NCI-H2196 (cell line): ENCODE measurements around the gene ADGRE1.

Source experiments
- DNase-seq: peaks from one replicate; lab custom pipeline; 2025; ENCODE audit not compliant: unreplicated experiment; lab: John Stamatoyannopoulos, UW

ADGRE1 gene

DNA sequence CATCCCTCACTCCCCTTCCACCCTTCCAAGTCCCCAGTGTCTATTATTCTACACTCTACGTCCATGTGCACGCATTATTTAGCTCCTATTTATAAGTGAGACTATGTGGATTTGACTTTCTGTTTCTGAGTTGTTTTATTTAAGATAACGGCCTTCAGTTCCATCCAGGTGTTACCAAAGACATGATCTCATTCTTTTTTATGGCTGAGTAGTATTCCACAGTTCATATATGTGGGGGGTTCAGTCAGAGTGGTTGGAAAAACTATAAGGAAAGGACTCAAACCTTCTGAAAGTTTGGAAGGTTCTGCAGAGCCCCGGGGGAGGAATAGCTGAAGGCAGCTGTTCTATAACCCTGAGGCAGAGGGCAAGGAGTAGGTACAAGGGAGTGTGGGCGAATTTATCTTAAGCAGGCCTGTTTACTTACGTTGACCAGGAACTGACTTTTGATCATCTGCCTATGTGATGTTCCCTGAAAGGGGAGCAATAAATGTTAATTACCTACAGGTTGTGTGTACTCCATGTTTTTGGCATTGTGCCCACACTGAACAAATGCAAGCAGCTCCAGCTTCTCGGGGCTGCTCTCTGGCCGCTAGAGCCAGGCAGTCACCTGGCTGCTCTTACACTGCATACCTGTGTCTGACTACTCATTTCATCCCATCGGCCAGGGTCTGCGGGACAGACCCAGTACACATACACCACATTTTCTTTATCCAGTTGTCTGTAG lies 13.5 kb upstream of the ADGRE1 start:
- DNase-seq: no peak

DNA sequence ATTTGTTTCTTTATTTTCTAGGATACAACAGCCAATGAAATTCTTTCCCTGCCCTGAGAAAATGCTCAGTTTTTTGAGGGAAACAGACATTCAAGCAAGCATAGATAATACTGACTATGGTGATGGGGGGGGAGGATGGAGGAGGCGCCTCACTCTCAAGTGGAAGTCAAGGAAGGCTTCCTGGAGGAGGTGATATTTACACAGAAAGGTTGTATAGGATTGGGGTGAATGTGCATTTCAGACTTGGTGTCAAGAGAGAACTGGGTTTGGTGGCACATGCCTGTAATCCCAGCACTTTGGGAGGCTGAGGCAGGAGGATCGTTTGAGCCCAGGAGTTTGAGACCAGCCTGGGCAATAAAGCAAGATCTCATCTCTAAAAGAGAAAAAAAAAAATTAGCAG lies 12.2 kb upstream of the ADGRE1 start:
- no peak for DNase-seq

DNA sequence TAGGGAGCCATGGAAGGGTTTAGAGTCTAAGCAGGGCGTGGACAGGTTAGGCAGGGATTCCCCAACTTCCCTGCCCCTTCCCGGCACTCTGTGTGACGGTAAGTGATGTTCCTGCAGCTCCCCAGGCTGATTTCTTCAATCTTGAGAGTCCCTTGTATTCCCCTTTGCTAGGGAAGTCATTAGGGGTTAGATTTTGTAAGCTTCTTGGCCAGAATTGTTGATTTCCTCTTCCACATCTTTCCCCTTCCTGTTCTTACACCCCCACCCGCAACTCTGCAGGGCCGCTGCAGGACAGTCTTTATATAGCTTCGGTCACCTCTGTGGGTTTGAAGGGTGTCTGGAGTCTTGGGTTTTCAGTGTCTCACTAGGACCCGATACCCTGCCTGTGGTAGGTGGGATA lies 10.6 kb upstream of the ADGRE1 start:
- DNase-seq: no peak

DNA sequence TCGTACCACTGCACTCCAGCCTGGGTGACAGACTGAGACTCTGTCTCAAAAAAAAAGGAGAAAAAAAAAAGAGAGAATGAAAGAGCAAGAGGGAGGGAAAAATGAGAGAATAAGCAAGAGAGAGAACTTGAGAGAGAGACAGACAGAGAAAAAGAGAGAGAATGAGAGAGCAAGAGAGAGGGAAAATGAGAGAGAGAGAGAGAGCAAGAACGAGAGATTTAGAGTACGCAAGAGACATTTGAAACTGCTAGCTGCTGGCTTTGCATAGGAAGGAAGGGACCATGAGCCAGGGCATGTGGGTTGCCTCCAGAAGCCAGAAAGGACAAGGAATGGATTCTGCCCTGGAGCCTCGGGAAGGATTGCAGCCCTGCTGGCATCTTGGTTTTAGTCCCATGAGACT lies 9.6 kb upstream of the ADGRE1 start:
- DNase-seq: no peak

DNA sequence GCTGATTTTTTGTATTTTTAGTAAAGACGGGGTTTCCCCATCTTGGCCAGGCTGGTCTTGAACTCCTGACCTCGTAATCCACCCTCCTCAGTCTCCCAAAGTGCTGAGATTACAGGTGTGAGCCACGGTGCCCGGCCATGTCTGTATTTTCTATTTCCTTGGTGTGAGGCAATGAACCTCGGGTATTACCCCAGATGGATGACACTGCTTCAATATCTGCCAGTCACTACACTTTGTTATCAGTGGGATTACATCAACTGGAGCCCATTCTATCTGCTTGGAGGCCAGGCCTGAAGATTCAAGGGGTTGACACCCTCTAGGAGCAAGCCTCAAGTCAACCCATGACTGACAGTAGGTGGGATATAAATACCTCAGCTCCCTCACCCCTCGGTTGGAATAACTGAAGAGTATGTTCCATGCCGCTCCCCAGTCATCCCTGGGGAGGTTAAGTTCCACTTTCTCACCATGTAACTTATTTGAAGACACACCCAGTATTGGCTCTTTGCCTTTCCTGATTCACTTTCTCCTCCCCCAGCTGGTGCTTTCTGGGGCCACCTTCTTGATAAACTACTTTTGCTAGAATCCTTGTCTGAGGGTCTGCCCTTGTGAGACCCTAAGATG lies 992 bp upstream of the ADGRE1 start:
- no peak for DNase-seq

DNA sequence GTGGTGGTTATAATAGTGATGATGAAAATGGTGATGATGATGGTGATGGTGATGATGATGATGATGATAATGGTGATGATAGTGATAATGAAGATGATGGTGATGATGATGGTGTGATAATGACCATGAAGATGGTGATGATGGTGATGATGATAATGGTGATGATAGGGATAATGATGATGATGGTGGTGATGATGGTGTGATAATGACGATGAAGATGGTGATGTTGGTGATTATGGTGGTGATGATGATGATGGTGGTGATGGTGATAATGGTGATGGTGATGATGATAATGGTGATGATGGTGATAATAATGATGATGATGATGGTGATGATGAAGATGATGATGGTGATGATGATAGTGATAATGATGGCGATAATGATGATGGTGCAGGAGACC lies 1.6 kb downstream of the ADGRE1 start:
- DNase-seq: no peak

DNA sequence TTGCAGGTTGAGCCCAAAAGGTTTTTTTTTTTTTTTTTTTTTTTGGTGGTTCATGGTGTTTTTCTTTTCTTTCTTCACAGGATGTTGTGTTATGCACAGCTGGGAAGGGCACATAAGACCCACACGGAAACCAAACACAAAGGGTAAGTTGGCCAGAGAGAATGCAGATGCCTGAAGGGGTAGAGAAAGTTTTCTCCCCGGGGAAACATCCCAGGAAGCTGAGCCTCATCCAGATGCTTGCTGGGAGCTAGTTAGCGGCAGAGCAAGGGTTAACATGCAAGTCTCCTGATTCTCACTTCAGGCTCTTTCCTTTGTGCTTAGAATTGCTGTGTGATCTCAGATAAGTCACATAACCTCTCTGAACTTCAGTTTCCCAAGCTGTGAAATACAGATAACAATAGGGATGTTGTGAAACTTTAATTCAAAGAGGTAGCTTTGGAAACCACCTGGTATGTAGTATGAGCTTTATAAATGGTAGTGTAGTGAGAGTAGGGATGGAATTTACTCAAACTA lies 3.1 kb downstream of the ADGRE1 start:
- no peak for DNase-seq

DNA sequence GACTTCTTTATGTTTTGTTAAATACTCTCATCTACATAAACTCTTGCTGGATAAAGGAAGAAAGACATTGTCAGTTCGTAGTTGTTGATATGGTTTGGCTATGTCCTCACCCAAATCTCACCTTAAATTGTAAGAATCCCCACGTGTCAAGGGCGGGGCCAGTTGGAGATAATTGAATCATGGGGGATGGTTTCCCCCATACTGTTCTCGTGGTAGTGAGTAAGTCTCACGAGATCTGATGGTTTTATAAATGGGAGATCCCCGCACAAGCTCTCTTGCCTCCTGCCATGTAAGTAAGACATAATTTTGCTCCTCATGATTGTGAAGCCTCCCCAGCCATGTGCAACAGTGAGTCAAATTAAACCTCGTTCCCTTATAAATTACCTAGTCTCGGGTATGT lies 3.6 kb downstream of the ADGRE1 start:
- DNase-seq: no peak

DNA sequence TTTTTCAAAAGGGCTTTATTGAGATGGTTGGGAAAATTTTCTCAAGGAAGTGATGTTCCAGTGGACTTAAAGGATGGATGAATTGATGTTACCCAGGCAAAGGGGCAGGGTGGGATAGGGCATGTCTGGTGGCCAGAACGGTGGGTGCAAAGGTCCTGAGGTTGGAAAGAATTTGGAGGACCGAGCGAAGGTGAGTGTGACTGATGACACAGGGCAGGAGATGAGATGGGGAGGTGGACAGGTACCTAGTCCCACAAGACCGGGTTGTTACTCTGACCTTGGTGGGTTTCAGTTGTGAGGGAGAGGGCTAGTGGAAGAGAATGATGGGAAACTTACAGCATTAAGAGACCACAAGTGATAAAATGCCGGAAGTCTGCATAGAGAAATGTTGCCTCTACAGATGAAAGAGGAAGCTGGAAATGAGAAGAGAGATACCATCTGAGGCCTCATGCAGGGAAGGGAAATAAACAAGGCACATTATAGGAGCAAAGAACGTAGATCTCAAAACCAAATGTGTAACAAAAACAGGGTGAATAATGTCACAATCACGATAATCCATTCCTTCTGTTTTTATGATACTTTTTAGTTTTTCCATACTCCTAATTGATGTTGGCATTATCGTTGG lies 4.5 kb downstream of the ADGRE1 start:
- no peak for DNase-seq

DNA sequence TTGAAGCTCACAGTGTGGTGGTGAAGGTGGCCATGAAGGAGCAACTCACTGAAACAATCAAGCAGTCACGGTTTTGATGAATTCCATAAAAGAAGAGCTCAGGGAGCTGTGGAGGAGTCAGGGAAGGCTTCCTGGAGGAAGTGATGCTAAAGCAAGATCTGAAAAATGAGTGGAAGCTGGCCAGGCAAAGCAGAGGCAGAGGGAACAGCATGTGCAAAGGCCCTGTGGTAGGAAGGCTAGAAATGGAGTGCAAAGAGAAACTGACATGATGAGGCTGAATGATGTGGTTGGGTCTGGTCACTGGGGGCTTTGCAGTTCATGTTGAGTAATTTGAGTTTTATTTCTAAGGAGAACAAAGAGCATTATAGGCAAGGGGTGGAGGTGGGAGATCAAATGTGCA lies 6.9 kb downstream of the ADGRE1 start:
- no peak for DNase-seq

DNA sequence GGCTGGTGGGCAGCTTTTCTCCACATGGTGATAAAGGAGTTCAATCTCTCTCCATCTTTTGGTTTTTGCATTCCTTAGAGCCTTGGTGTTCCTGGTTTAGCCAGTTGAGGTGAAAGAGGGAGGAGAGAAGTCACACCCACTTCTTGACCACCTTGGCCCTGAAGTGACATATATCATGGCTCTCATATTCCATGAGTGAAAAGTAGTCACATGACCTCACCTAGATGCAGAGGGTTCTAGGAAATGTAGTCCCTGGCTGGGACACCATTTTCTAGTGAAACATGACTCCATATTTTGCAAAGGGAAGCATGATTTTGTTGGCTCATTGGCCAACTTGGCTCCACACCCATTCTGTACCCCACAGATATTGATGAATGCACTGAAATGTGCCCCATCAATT lies 16.1 kb downstream of the ADGRE1 start:
- DNase-seq: no peak

DNA sequence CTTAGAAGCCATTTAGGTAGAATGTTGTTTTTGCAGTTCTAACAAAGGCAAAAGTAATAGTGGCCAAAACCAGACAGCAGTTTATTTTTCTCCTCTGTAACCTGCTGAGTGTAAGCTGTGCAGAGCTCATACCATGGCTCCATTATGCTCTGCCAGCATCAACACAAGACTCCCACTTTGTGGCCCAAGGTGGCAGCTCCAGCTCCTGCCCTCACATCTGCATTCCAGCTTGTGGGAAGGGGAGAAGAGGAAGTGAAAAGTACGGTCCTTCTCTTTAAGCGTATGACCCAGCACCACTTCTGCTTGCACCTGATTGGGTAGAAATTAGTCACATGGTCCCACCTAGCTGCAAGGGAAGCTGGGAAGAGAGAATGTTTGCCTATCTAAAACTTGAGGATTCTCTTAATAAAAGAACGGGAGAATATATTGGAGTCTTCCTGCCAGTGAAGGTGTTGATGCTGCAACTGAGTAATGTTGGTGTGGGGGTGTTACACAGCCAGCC lies 19.2 kb downstream of the ADGRE1 start:
- no peak for DNase-seq

DNA sequence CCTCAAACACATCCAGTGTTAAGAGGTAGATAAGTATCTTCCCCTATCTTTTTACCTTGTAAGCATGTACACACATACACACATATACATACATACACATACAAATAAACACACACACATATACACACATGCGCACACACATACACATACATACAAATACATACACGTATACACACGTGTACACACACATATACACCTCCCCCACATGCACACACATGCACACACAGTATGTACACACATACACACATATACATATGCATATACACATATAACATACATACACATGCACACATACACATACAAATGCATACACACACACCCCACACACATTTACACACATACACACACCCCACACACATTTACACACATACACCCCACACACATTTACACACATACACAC lies 24.1 kb downstream of the ADGRE1 start:
- no peak for DNase-seq

DNA sequence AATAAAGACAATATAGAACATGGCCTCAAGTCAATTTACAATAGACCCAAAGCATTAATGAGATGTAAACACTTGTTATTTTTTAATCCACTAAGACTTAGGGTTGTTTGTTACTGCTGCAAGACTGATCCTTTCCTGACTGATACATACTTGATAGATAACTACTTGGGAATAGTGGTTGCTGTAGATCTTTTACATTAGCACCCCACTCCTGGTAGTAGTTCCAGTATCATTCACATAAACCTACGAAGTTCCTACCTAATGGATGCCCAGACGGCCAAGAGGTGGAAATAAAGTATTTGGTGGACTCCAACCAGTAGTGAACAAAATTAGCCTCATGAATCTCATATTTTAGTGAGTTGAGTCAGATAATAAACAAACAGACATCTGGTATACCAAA lies 26.9 kb downstream of the ADGRE1 start:
- no peak for DNase-seq

DNA sequence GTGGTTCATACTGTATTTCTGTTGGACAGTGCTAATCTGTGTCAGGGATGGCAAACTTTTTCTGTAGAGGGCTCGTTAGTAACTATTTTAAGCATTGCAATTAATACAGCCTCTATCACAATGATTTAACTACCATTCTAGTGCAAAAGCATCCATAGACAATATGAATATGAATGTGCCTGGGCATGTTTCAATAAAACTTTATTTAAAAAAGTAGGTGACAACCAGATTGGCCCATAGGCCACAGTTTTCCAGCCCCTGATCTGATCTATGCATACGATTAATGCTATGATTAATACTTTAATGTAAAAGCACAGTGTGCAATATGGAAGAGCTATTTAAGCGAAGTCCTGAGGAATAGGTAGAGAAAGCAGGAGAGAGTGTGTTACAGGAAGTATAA lies 29.6 kb downstream of the ADGRE1 start:
- no peak for DNase-seq

DNA sequence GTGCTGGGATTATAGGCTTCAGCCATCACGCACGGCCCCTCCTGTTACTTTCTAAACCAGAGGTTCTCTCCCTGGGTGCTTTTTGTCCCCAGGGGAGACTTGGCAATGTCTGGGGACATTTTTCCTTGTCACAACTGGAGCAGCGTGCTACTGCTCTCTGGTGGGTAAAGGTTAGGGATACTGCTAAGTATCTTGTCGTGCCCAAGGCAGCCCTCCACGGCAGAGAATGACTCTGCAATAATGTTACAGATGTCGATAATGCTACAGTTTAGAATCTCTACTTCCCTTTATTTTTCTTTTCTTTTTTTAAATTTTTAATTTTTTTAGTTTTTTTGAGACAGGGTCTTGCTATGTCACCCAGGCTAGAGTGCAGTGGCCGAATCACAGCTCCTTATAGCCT lies 38.0 kb downstream of the ADGRE1 start:
- no peak for DNase-seq

DNA sequence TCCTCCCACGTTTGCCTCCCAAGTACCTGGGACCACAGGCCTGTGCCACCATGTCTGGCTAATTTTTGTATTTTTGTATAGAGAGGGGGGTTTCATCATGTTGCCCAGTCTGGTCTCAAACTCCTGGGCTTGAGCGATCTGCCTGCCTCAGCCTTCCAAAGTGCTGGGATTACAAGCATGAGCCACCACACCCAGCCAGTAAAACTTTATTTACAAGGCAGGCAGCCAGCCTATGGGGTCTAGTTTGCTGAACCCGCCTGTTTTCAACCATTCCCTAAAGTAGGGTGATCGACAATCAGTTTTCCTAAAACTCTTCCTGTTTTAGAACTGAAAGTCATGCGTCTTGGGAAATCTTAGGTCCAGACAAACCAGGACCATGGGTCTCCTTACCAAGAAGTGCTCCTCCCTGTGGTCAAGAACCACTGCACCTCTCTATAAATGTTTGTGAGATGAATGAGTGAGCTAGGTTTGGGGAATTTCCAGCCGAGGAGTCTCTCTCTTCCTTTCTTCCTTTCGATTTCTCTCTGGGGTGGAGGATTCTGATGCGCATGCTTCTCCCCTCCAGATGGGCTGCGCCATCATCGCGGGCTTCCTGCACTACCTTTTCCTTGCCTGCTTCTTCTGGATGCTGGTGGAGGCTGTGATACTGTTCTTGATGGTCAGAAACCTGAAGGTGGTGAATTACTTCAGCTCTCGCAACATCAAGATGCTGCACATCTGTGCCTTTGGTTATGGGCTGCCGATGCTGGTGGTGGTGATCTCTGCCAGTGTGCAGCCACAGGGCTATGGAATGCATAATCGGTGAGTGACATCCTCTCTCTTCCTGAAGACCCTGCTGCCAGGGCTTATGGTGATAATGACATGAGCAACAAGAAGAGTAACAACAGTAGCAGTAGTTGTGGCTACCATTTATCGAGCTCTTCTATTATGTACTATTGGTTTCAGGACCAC lies 38.7 kb downstream of the ADGRE1 start:
- no peak for DNase-seq

DNA sequence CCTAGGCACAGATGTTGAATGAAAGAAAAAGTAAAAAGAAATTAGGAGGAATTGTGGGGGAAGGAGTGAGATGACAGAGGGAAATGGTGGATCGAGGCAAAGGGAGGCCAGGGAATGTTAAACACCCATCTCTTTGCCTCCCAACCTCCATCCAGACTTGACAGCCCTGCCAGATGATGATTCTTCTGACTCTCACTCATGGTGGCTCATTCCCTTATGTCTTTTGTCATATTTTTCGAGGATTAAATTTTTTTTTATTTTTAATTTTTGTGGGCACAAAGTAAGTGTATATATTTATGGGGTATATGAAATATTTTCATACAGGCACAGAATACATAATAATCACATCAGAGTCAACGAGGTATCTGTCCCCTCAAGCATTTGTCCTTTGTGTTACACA lies 42.8 kb downstream of the ADGRE1 start:
- DNase-seq: no peak

DNA sequence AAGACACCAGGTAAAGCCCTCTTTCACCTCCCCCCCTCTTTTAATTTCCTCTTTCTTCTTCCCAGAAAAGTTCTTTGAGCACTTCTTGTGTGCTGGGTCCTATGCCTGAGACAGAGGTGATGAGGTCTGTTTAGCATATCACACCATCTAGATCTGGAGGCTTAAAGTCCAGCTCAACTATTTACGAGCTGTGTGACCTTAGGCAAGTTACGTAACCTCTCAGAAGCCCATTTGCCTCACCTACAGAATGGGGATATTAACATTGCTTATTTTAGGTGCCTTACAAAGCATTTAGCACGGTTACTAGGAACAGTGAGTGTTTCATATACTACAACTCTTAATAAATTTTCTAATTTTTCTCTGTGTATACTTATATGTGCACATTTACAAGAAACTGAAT lies 47.7 kb downstream of the ADGRE1 start:
- DNase-seq: no peak

DNA sequence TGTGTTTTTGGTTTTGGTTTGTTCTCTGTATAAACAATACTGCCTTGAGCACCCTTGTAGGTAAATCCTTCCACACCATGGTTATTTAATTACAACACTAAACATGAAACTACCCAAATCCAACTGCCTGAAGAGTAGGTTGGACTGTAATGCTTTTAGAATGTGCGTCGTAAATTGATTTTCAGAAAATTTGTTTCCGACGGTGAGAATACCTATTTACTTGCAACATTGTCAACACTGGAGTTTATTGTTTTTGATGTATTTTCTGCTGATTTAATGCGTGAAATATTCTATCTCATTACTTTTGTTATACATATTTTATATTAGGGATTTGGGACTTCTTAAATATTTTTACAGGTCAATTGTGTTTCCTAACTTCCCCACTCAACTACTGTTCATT lies 48.2 kb downstream of the ADGRE1 start:
- DNase-seq: no peak

DNA sequence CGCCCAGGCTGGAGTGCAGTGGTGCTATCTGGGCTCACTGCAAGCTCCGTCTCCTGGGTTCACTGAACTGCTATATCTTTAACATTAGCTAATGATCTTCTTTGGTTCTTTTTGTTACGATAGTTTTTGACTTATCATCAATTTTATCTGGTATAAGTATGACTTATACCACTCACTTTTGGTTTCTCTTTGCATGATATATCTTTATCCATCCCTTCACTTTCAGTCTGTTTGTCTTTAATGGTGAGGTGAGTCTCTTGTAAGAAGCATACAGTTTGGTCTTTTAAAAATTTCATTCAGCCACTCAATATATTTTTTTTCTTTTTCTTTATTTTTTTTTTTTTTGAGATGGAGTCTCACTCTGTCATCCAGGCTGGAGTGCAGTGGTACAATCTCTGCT lies 58.4 kb downstream of the ADGRE1 start:
- DNase-seq: no peak
